ENCODE results near the gene MDFI.

The MDFI gene

DNA sequence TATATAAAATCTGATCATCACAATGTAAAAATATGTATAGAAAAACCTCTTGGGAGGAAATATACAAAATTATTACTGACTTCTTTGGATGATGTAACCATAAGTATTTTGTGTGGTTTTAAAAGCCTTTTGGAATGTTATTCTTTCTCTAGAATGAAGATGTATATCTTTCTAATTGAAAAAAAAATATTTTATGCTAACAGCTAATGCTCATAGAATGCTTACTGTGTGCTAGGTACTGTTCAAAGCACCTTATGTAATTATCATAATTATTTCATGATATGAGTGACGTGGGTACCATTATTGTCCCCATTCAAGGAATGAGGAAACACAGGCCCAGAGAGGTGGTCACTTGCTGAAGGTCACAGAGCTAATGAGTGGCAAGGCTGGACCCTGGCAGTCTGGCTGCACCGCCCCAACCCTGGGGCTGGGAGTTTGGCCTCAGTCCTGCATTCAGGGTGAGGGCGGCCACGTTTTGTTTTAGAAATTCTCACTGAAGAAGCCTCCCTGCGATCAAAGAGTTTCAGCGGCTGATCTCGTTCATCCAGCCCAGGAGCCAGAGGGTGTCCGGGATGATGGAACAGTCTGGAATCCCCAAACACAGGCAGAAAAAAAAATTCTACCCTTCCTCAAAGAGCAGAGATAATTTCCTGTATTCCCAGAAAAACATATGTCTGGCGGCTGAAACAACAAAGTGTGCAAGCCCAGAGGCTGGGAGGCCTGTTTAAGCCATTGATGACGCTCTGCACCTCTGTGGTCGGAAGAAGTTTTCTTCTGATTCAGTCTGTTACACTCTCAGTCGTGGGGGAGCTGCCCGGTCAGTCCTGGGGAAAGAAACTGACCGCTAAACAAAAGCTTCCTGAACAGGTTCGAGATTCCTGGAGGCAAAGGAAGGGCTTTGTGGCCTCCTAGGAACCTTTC lies 59.9 kb downstream of the MDFI start:
- no peak for TF ChIP-seq CTCF (IDR thresholded peaks at IDR 0.05; ENCODE audit: extremely low read depth, insufficient read depth, missing control alignments)
- DNase-seq (ENCODE audit: low spot score) = no peak
- in situ Hi-C loops (cut with MboI; ENCODE audit: low pct_unique_long_range_greater_than_20kb, low sequenced_read_pairs, unreplicated experiment) = no loop called here

DNA sequence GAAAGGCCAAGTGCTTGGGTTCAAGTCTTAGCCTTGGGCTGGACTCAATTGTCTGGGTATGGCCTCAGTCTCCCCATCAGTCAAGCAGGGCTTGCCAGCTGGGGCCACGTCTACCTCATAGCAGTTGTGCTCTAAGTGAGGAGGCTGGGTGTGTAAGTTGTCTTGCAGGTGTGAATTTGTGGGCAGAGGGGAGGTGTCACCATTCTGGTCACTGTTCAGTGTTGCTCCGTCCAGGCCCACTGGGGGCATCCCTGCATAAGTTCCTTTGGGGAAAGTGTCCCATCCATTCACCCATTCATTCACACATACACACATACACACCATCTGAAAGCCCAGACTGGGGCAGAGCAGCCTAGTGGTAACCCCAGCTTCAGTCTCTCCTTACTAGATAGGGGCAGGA lies 60.8 kb downstream of the MDFI start:
- TF ChIP-seq CTCF (IDR thresholded peaks at IDR 0.05; ENCODE audit: extremely low read depth, insufficient read depth, missing control alignments) = no peak

GRCh38 chr6:41700463-41701347 lies 62.4 kb downstream of the MDFI start:
- DNase-seq (ENCODE audit: low spot score) = no peak
- no peak for TF ChIP-seq CTCF (IDR thresholded peaks at IDR 0.05; ENCODE audit: extremely low read depth, insufficient read depth, missing control alignments)
- in situ Hi-C loops (cut with MboI; ENCODE audit: low pct_unique_long_range_greater_than_20kb, low sequenced_read_pairs, unreplicated experiment) = no loop called here

More for the DNA sequence above, 60.8 kb downstream of the MDFI start:
- no peak for DNase-seq (ENCODE audit: low spot score)
- in situ Hi-C loops (cut with MboI; ENCODE audit: low pct_unique_long_range_greater_than_20kb, low sequenced_read_pairs, unreplicated experiment) = no loop called here

DNA sequence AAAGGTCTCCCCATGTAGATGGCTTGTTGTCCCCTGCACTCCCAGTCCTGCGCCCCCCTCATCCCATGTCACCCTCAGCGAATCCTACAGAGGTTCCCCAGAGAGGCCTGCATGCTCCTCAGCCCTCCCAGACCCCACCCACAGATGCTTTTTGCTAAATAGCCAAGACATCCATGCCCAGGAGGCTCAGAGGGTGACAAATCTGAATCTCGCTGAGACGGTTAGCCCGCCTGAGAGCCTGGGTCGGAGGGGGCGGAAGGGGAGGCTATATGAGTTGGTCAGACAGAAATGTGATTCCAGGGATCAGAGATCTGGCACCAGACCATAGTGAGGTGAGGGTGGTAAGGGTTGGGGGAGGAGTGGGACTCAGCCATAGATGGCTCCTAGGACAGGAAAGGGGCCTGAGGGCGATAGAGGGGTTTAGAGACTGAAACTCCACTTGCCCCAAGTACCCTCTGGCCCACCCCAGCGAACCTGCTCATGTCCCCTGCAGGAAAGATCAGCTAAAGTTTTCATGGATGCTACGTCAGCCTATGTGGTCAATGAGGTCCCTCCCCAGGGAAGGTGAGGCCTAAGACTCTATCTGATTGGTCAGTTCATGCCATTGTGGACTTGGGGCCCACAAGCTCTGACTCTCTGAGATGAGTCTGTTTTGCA lies 63.9 kb downstream of the MDFI start:
- in situ Hi-C loops (cut with MboI; ENCODE audit: low pct_unique_long_range_greater_than_20kb, low sequenced_read_pairs, unreplicated experiment) = no loop called here
- TF ChIP-seq CTCF (IDR thresholded peaks at IDR 0.05; ENCODE audit: extremely low read depth, insufficient read depth, missing control alignments) = no peak
- no peak for DNase-seq (ENCODE audit: low spot score)

DNA sequence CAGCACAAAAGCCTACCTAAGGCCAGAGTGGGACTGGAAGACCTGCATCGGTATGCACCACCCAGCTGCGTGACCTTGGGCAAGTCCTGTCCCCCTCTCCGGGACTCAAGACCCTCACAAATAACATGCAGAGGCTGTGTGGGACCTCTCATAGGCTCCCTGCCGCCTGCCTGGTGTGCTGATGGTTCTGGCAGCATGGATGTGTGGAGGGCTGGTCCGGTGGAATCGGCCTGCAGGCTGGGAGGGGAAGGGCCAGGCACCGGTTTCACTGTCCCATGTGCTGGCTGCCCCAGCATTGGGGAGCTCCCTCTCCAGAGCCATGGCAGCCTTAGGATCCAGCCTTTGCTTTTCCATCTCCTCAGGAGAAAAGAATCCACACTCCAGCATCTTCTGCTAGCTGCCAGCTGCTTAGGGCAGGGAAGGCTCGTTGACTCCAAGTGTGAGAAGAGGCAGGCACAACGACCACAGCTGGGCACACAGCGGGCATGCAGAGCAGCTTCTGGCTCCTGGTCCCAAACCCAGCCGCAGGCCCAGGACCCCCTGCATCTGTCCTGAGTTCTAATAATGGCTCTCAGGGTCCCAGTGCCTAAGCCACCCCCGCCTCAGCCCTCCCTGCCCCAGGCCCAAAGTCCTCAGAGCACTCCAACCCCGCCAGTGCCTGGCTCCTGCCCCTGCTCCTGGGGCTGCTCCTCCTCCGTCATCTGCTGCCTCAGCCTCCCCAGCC lies 64.7 kb downstream of the MDFI start:
- in situ Hi-C loops (cut with MboI; ENCODE audit: low pct_unique_long_range_greater_than_20kb, low sequenced_read_pairs, unreplicated experiment) = no loop called here
- TF ChIP-seq CTCF (IDR thresholded peaks at IDR 0.05; ENCODE audit: extremely low read depth, insufficient read depth, missing control alignments) = no peak
- no peak for DNase-seq (ENCODE audit: low spot score)
